ENCODE measurements around the gene ATF1. TPM values are rescaled to one million over a fixed set of nuclear protein-coding genes. Genes with fewer than 3 reads are reported as not detected.
"Not testable (repeated sequence)": the region's sequence is repeated elsewhere in the genome, so short reads cannot be mapped to it uniquely, and the experiment has no call there.

ATF1 gene
- total RNA-seq, 1 donor from 2014 or later, result 47.0 TPM

GRCh38 chr12:50824914-50825313 lies 61.0 kb downstream of the ATF1 start:
- Histone ChIP-seq H3K36me3 (peaks cover 8% of the 10 kb centered on the region), H3K9me3 (no peaks in the 10 kb centered on the region), H3K27me3 (ENCODE audit: low read depth) (no peaks in the 10 kb centered on the region), H3K4me3 (no peak overlapping the region), H3K27ac (peak overlapping the region; percentile 63), H3K4me1 (peaks cover 6% of the 10 kb centered on the region)
- no peak for TF ChIP-seq CTCF (IDR thresholded peaks at IDR 0.05)
- ATAC-seq (peak; percentile 32 to 47), DNase-seq (no peak)
- intact Hi-C loops (cut with DNase I), result loop anchor here (5.0 kb wide), 1 partner anchor 162 kb away; no protein-coding TSS in a partner anchor

GRCh38 chr12:50825372-50825838 lies 61.5 kb downstream of the ATF1 start:
- Histone ChIP-seq H3K36me3 (peaks cover 3% of the 10 kb centered on the region), H3K9me3 (no peaks in the 10 kb centered on the region), H3K4me1 (peaks cover 6% of the 10 kb centered on the region), H3K27ac (peak overlapping the region; percentile 63), H3K4me3 (no peak overlapping the region), H3K27me3 (ENCODE audit: low read depth) (no peaks in the 10 kb centered on the region)
- DNase-seq (no peak), ATAC-seq (peak; percentile 80 to 88)
- intact Hi-C loops (cut with DNase I), result loop anchor here (5.0 kb wide), 1 partner anchor 162 kb away; no protein-coding TSS in a partner anchor
- peak; percentile 55 for TF ChIP-seq CTCF (IDR thresholded peaks at IDR 0.05)

GRCh38 chr12:50828121-50828520 lies 64.2 kb downstream of the ATF1 start:
- no peak overlapping the region for H3K27ac ChIP-seq
- DNase-seq (no peak), ATAC-seq (no peak)

GRCh38 chr12:50828886-50829285 lies 65.0 kb downstream of the ATF1 start:
- DNase-seq, result no peak
- no peak for ATAC-seq
- H3K9me3 ChIP-seq, result peaks cover 2% of the 10 kb centered on the region
- no peak overlapping the region for H3K4me3 ChIP-seq
- H3K4me1 ChIP-seq, result peaks cover 6% of the 10 kb centered on the region
- H3K27me3 ChIP-seq (ENCODE audit: low read depth), result no peaks in the 10 kb centered on the region
- TF ChIP-seq CTCF (IDR thresholded peaks at IDR 0.05), result no peak
- intact Hi-C loops (cut with DNase I), result loop anchor here (5.0 kb wide), 1 partner anchor 158 kb away; no protein-coding TSS in a partner anchor
- no peaks in the 10 kb centered on the region for H3K36me3 ChIP-seq
- no peak overlapping the region for H3K27ac ChIP-seq

More at GRCh38 chr12:50828121-50828520, 64.2 kb downstream of the ATF1 start:
- H3K9me3 ChIP-seq, result no peaks in the 10 kb centered on the region
- peaks cover 6% of the 10 kb centered on the region for H3K4me1 ChIP-seq
- H3K27me3 ChIP-seq (ENCODE audit: low read depth), result no peaks in the 10 kb centered on the region
- TF ChIP-seq CTCF (IDR thresholded peaks at IDR 0.05), result no peak
- H3K36me3 ChIP-seq, result no peaks in the 10 kb centered on the region
- intact Hi-C loops (cut with DNase I), result loop anchor here (5.0 kb wide), 1 partner anchor 159 kb away; no protein-coding TSS in a partner anchor
- H3K4me3 ChIP-seq, result no peak overlapping the region

GRCh38 chr12:50833801-50834200 lies 69.9 kb downstream of the ATF1 start:
- ATAC-seq; H3K27me3 ChIP-seq (ENCODE audit: low read depth); H3K9me3 ChIP-seq; H3K27ac ChIP-seq; H3K4me1 ChIP-seq; DNase-seq; H3K36me3 ChIP-seq; intact Hi-C loops (cut with DNase I); H3K4me3 ChIP-seq: not testable (repeated sequence)

GRCh38 chr12:50839042-50839441 lies 75.1 kb downstream of the ATF1 start:
- H3K4me3 ChIP-seq, result no peak overlapping the region
- no peaks in the 10 kb centered on the region for H3K4me1 ChIP-seq
- H3K9me3 ChIP-seq, result peaks cover 4% of the 10 kb centered on the region
- DNase-seq (no peak), ATAC-seq (no peak)
- H3K27me3 ChIP-seq (ENCODE audit: low read depth), result no peaks in the 10 kb centered on the region
- intact Hi-C loops (cut with DNase I), result no loop called here
- no peaks in the 10 kb centered on the region for H3K36me3 ChIP-seq
- TF ChIP-seq CTCF (IDR thresholded peaks at IDR 0.05), result no peak
- H3K27ac ChIP-seq, result no peak overlapping the region

Measured in lower lobe of right lung (tissue), 2 donors.